Thoracic aorta (tissue), 2 donors: ENCODE data around the gene SPOP. TPM values are rescaled to one million over a fixed set of nuclear protein-coding genes. Genes with fewer than 3 reads are reported as not detected.

Source experiments
- ATAC-seq: fragments of 150-250 bp; one replicate; pipeline ENCODE4 v1.8.0; 2017; ENCODE audit warnings: low read depth; ENCODE audit not compliant: insufficient number of reproducible peaks, low FRiP score
- DNase-seq: peaks from one replicate; pipeline ENCODE4 v3.0.0-alpha.2; 2020; ENCODE audit warnings: low spot score
- H3K27ac ChIP-seq, 2 donors: fragments of 200-600 bp; sonication (generic); 1 replicate in 1 of 2; 2 replicates in 1 of 2; pipeline ENCODE4 v1.5.1; 2016; ENCODE audit warnings: mild to moderate bottlenecking in 2 of 2, moderate library complexity in 2 of 2
- H3K27me3 ChIP-seq: fragments of 200-600 bp; sonication (generic); replicated peaks from 2 replicates; pipeline ENCODE4 v1.6.0; 2016; ENCODE audit warnings: mild to moderate bottlenecking; ENCODE audit not compliant: insufficient read depth
- H3K36me3 ChIP-seq: fragments of 200-600 bp; sonication (generic); one replicate; pipeline ENCODE4 v1.5.1; 2016
- H3K4me1 ChIP-seq, 2 donors: fragments of 200-600 bp; sonication (generic); 1 replicate in 1 of 2; 2 replicates in 1 of 2; pipeline versions ENCODE4 v1.5.1 to v1.6.0; 2016; ENCODE audit warnings: low read depth in 2 of 2, mild to moderate bottlenecking in 1 of 2; ENCODE audit not compliant: control insufficient read depth in 1 of 2
- H3K4me3 ChIP-seq: fragments of 200-600 bp; sonication (generic); 2 replicates; pipeline ENCODE4 v1.5.1; 2016; ENCODE audit warnings: mild to moderate bottlenecking
- H3K9me3 ChIP-seq: fragments of 200-600 bp; sonication (generic); 2 replicates; pipeline ENCODE4 v1.5.1; 2016
- CTCF ChIP-seq: fragments of 200-600 bp; sonication (generic); IDR thresholded peaks from one replicate; pipeline ENCODE4 v1.5.1; 2019; ENCODE audit warnings: antibody characterized with exemption
- total RNA-seq, 2 donors: library from RNA; depleted of rRNA; stranded (reverse); fragments of >200 nt; gene quantifications; one replicate each; pipeline versions ENCODE4 v1.1.0 to v1.2.3, GENCODE V29; 2016

The SPOP gene
- total RNA-seq, 2 donors from 2014 or later: 97.7 to 123 TPM

GRCh38 chr17:49595328-49595727, 82.6 kb downstream of the SPOP start:
- DNase-seq (no peak), ATAC-seq (no peak)
- TF ChIP-seq CTCF: no peak
- Histone ChIP-seq H3K27me3 (no peaks in the 10 kb centered on the region), H3K9me3 (no peaks in the 10 kb centered on the region), H3K4me1 (peaks cover 7 to 18% of the 10 kb centered on the region in 2 donors), H3K4me3 (no peak overlapping the region), H3K27ac (no peak overlapping the region), H3K36me3 (peaks cover 18% of the 10 kb centered on the region)

GRCh38 chr17:49592263-49592662, 85.6 kb downstream of the SPOP start:
- ATAC-seq (no peak), DNase-seq (no peak)
- no peak overlapping the region for H3K4me3 ChIP-seq
- peaks cover 9% of the 10 kb centered on the region for H3K36me3 ChIP-seq
- H3K27ac ChIP-seq: peak overlapping the region in 1 of 2 donors; percentile 25
- H3K4me1 ChIP-seq: peaks cover 14 to 29% of the 10 kb centered on the region in 2 donors
- H3K27me3 ChIP-seq: no peaks in the 10 kb centered on the region
- no peak for TF ChIP-seq CTCF
- H3K9me3 ChIP-seq: no peaks in the 10 kb centered on the region

GRCh38 chr17:49590874-49591273, 87.0 kb downstream of the SPOP start:
- no peak for DNase-seq
- Histone ChIP-seq H3K27me3 (no peaks in the 10 kb centered on the region), H3K4me1 (peaks cover 14 to 36% of the 10 kb centered on the region in 2 donors), H3K9me3 (no peaks in the 10 kb centered on the region), H3K36me3 (peaks cover 2% of the 10 kb centered on the region), H3K4me3 (no peak overlapping the region), H3K27ac (no peak overlapping the region)
- TF ChIP-seq CTCF: no peak
- ATAC-seq: no peak

DNA sequence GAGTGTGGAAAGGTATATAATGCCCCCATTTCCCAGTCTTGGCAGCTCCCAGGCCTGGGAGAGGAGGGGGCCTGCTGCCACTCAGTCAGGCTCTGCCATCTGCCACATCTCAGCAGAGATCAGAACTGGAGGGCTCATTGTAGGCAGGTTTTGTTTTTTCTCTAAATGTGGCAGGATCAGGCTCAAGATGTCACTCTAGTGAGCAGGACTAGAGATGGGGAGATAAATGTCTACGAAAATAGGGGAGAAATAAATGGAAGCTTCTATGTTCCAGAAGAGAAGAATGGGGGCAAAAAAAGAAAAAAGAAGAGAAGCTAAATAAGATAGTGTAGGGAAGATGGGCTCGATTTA, 88.3 kb downstream of the SPOP start:
- peaks cover 14 to 44% of the 10 kb centered on the region in 2 donors for H3K4me1 ChIP-seq
- no peak for TF ChIP-seq CTCF
- no peaks in the 10 kb centered on the region for H3K9me3 ChIP-seq
- no peak overlapping the region for H3K4me3 ChIP-seq
- no peaks in the 10 kb centered on the region for H3K27me3 ChIP-seq
- ATAC-seq (no peak), DNase-seq (no peak)
- H3K27ac ChIP-seq: peak overlapping the region; percentile 70 to 87
- no peaks in the 10 kb centered on the region for H3K36me3 ChIP-seq

- H3K9me3 ChIP-seq: no peaks in the 10 kb centered on the region
- ATAC-seq: no peak
- H3K27ac ChIP-seq: peak overlapping the region; percentile 70 to 87
These were observed 88.9 kb downstream of the SPOP start for GRCh38 chr17:49588726-49589576.

More at GRCh38 chr17:49588726-49589576, 88.9 kb downstream of the SPOP start:
- H3K4me3 ChIP-seq: no peak overlapping the region
- H3K36me3 ChIP-seq: no peaks in the 10 kb centered on the region
- DNase-seq: no peak
- no peaks in the 10 kb centered on the region for H3K27me3 ChIP-seq
- TF ChIP-seq CTCF: no peak
- H3K4me1 ChIP-seq: peaks cover 14 to 47% of the 10 kb centered on the region in 2 donors
